K562 (cell line): Measurements from ENCODE around the gene ZNF112. TPM values are rescaled to one million over a fixed set of nuclear protein-coding genes. Genes with fewer than 3 reads are reported as not detected.

ENCODE experiments used
- ARID1B ChIP-seq: fragments of 450-650 bp; IDR thresholded peaks from 2 replicates; pipeline ENCODE4 v1.6.1; 2016; ENCODE audit warnings: antibody characterized with exemption, mild to moderate bottlenecking, inconsistent platforms
- BCL6 ChIP-seq: fragments of 250-450 bp; sonication (Bioruptor Pico); IDR thresholded peaks from 2 replicates; pipeline ENCODE4 v1.4.0; 2020
- CTBP1 ChIP-seq: fragments of 450-650 bp; IDR thresholded peaks from 2 replicates; pipeline ENCODE4 v1.6.1; 2016; ENCODE audit warnings: borderline replicate concordance
- ETS2 ChIP-seq: IDR thresholded peaks from 2 replicates; pipeline ENCODE4 v1.6.1; 2016; ENCODE audit warnings: borderline replicate concordance, missing genetic modification characterization, mild to moderate bottlenecking, moderate library complexity, missing compliant biosample characterization; ENCODE audit not compliant: poor library complexity, severe bottlenecking
- FOSL1 ChIP-seq: fragments of 200-800 bp; sonication (Bioruptor generic); conservative IDR thresholded peaks from 2 replicates; pipeline ENCODE4 v1.6.1; 2016; ENCODE audit warnings: missing genetic modification characterization, missing compliant biosample characterization
- FOXA1 ChIP-seq: fragments of 450-650 bp; IDR thresholded peaks from 2 replicates; pipeline ENCODE4 v1.6.1; 2016; ENCODE audit warnings: mild to moderate bottlenecking, borderline replicate concordance
- HLTF ChIP-seq: fragments of 450-650 bp; IDR thresholded peaks from 2 replicates; pipeline ENCODE4 v1.6.1; 2016
- HMGN3 ChIP-seq: IDR thresholded peaks from 2 replicates; pipeline ENCODE4 v1.6.1; 2011; ENCODE audit warnings: borderline replicate concordance, low read depth, mild to moderate bottlenecking, mixed read lengths, low read length; ENCODE audit not compliant: insufficient read length; ENCODE audit errors: extremely low read depth
- NFE2L1 ChIP-seq: fragments of 450-650 bp; IDR thresholded peaks from 2 replicates; pipeline ENCODE4 v1.6.1; 2016; ENCODE audit warnings: missing genetic modification characterization, low read depth, mild to moderate bottlenecking, missing compliant biosample characterization, moderate library complexity, borderline replicate concordance
- TCFL5 ChIP-seq: fragments of 250-450 bp; sonication (Bioruptor Pico); conservative IDR thresholded peaks from 2 replicates; pipeline ENCODE4 v1.6.1; 2021; ENCODE audit warnings: mild to moderate bottlenecking, moderate library complexity, matching md5 sums
- WHSC1 ChIP-seq: IDR thresholded peaks from one replicate; pipeline ENCODE4 v1.6.1; 2012; ENCODE audit warnings: low read length, control low read depth, inconsistent platforms
- ZBTB7A ChIP-seq: IDR thresholded peaks from 2 replicates; pipeline ENCODE4 v1.6.1; 2011; ENCODE audit warnings: low read depth, mild to moderate bottlenecking, low read length, moderate library complexity, borderline replicate concordance; ENCODE audit not compliant: control insufficient read depth
- ZFP1 ChIP-seq: fragments of 450-650 bp; formaldehyde crosslinking; IDR thresholded peaks from 2 replicates; pipeline ENCODE4 v1.4.0; 2020; ENCODE audit warnings: mild to moderate bottlenecking, mixed read lengths
- ZFP36 ChIP-seq: fragments of 150-350 bp; IDR thresholded peaks from 2 replicates; pipeline ENCODE4 v1.6.1; 2018; ENCODE audit warnings: low read length, low read depth; ENCODE audit not compliant: partially characterized antibody
- ZKSCAN1 ChIP-seq: fragments of 150-350 bp; IDR thresholded peaks from 2 replicates; pipeline ENCODE4 v1.6.1; 2016; ENCODE audit warnings: low read depth, low read length
- polyA plus RNA-seq, 8 experiments: library from polyadenylated mRNA; depleted of rRNA in 4 of 8; stranded (reverse) in 5 of 8; unstranded in 3 of 8; fragments of >200 nt; fragmentation: Nextera tagmentation in 2 of 8; fragmentation: Illumina TruSeq in 1 of 8; extraction: Ambion mirVana in 2 of 8; extraction: Trizol in 1 of 8; gene quantifications; 2 replicates each; pipeline versions ENCODE4 v1.2.1 to v1.2.3, GENCODE V29; 2011 to 2014; ENCODE audit warnings: inconsistent platforms in 1 of 8, missing spikeins in 1 of 8
- total RNA-seq, 7 experiments: library from RNA; depleted of rRNA in 6 of 7; stranded (reverse); fragments of >200 nt in 6 of 7; fragmentation: Illumina TruSeq in 2 of 7; extraction: Trizol in 2 of 7; gene quantifications; 2 replicates each; pipeline versions ENCODE4 v1.2.1 to v1.2.3, GENCODE V29; 2011 to 2021; ENCODE audit warnings: low replicate concordance in 1 of 7
- TF ChIP-seq, protein P1 (sequence below), 2 experiments: IDR thresholded peaks; 2 replicates each; pipeline ENCODE4 v1.6.1; 2011; ENCODE audit warnings: borderline replicate concordance in 1 of 2, control low read depth in 1 of 2, low read depth in 1 of 2, low read length in 1 of 2, mild to moderate bottlenecking in 1 of 2, mixed read lengths in 1 of 2, moderate library complexity in 1 of 2; ENCODE audit not compliant: insufficient read depth in 1 of 2, insufficient read length in 1 of 2, poor library complexity in 1 of 2, severe bottlenecking in 1 of 2; ENCODE audit errors: extremely low read depth in 1 of 2
- TF ChIP-seq, protein P2 (sequence below): IDR thresholded peaks from 2 replicates; pipeline ENCODE4 v1.6.1; 2011; ENCODE audit warnings: borderline replicate concordance, low read depth, mild to moderate bottlenecking, moderate library complexity, low read length; ENCODE audit not compliant: insufficient read depth, poor library complexity, severe bottlenecking
- TF ChIP-seq, protein P3 (sequence below): fragments of 450-650 bp; formaldehyde crosslinking; IDR thresholded peaks from 2 replicates; pipeline ENCODE4 v1.4.0; 2020; ENCODE audit warnings: mild to moderate bottlenecking, moderate library complexity
- TF ChIP-seq, protein P4 (sequence below): sonication (generic); formaldehyde crosslinking; IDR thresholded peaks from 2 replicates; pipeline ENCODE4 v1.8.0; 2022; ENCODE audit warnings: mild to moderate bottlenecking, missing genetic modification reagents
- TF ChIP-seq, protein P5 (sequence below): conservative IDR thresholded peaks from 2 replicates; pipeline ENCODE4 v1.6.1; 2011; ENCODE audit warnings: low read depth, mild to moderate bottlenecking, low read length; ENCODE audit not compliant: control insufficient read depth

Gene ZNF112
- total and polyA plus RNA-seq, 9 of the 15 experiments (the other 6 are each of a cell fraction or from before 2014, with no cell fraction given), result 0.21 to 1.3 (median 0.61) TPM

DNA sequence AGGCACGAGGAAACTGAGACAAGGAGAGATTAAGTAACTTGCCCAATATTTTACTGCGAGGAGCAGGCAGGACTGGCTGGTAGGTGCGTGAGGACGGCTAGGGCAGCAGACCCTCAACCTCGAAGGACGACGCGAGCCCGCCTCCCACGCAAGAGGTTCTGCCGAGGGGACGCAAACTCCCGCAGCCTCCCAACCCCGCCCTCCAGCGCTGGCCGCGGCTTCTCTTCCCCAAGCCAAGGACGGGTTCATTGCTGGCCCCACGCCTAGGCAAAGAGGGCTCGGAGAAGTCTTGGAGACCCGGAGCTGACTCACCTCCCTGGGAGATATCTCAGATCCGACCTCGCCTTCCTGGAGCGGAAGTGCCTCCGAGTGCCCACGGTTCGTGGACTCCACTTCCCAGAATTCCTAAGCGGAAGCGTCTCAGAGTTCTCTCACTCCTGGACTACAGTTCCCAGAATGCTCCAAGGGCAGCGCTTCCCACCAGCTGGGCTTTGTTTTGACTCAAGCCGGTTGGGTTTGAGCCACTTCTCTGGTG, 51.8 kb downstream of the ZNF112 start, which contains the start of gene ZNF235 (continued):
- TF ChIP-seq, protein P1, sequence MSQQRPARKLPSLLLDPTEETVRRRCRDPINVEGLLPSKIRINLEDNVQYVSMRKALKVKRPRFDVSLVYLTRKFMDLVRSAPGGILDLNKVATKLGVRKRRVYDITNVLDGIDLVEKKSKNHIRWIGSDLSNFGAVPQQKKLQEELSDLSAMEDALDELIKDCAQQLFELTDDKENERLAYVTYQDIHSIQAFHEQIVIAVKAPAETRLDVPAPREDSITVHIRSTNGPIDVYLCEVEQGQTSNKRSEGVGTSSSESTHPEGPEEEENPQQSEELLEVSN (IDR thresholded peaks at IDR 0.05; ENCODE audit: borderline replicate concordance in 1 of 2, extremely low read depth in 1 of 2, insufficient read depth in 1 of 2, insufficient read length in 1 of 2, low read depth in 1 of 2, low read length in 1 of 2, poor library complexity in 1 of 2, severe bottlenecking in 1 of 2), result peak in 1 of 2 experiments; percentile 10
- TF ChIP-seq WHSC1 (no peak), ZKSCAN1 (no peak), TCFL5 (CRISPR knock-in tag) (no peak), NFE2L1 (tag) (no peak), ZFP1 (no peak), CTBP1 (peak; percentile 57; the same call in 1 of the 2 replicates), FOSL1 (tag) (peak; percentile 95), BCL6 (CRISPR knock-in tag) (no peak), ETS2 (tag) (no peak), FOXA1 (no peak), ARID1B (peak; percentile 46), HLTF (no peak), ZFP36 (no peak), HMGN3 (peak; percentile 57), ZBTB7A (peak; percentile 58; the same call in 1 of the 2 replicates)
- TF ChIP-seq, protein P2, sequence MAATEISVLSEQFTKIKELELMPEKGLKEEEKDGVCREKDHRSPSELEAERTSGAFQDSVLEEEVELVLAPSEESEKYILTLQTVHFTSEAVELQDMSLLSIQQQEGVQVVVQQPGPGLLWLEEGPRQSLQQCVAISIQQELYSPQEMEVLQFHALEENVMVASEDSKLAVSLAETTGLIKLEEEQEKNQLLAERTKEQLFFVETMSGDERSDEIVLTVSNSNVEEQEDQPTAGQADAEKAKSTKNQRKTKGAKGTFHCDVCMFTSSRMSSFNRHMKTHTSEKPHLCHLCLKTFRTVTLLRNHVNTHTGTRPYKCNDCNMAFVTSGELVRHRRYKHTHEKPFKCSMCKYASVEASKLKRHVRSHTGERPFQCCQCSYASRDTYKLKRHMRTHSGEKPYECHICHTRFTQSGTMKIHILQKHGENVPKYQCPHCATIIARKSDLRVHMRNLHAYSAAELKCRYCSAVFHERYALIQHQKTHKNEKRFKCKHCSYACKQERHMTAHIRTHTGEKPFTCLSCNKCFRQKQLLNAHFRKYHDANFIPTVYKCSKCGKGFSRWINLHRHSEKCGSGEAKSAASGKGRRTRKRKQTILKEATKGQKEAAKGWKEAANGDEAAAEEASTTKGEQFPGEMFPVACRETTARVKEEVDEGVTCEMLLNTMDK, result no peak
- TF ChIP-seq, protein P3, sequence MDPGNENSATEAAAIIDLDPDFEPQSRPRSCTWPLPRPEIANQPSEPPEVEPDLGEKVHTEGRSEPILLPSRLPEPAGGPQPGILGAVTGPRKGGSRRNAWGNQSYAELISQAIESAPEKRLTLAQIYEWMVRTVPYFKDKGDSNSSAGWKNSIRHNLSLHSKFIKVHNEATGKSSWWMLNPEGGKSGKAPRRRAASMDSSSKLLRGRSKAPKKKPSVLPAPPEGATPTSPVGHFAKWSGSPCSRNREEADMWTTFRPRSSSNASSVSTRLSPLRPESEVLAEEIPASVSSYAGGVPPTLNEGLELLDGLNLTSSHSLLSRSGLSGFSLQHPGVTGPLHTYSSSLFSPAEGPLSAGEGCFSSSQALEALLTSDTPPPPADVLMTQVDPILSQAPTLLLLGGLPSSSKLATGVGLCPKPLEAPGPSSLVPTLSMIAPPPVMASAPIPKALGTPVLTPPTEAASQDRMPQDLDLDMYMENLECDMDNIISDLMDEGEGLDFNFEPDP (CRISPR knock-in tag), result no peak
- TF ChIP-seq, protein P4, sequence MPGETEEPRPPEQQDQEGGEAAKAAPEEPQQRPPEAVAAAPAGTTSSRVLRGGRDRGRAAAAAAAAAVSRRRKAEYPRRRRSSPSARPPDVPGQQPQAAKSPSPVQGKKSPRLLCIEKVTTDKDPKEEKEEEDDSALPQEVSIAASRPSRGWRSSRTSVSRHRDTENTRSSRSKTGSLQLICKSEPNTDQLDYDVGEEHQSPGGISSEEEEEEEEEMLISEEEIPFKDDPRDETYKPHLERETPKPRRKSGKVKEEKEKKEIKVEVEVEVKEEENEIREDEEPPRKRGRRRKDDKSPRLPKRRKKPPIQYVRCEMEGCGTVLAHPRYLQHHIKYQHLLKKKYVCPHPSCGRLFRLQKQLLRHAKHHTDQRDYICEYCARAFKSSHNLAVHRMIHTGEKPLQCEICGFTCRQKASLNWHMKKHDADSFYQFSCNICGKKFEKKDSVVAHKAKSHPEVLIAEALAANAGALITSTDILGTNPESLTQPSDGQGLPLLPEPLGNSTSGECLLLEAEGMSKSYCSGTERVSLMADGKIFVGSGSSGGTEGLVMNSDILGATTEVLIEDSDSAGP (CRISPR knock-in tag), result no peak
- TF ChIP-seq, protein P5, sequence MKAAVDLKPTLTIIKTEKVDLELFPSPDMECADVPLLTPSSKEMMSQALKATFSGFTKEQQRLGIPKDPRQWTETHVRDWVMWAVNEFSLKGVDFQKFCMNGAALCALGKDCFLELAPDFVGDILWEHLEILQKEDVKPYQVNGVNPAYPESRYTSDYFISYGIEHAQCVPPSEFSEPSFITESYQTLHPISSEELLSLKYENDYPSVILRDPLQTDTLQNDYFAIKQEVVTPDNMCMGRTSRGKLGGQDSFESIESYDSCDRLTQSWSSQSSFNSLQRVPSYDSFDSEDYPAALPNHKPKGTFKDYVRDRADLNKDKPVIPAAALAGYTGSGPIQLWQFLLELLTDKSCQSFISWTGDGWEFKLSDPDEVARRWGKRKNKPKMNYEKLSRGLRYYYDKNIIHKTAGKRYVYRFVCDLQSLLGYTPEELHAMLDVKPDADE, result peak; percentile 97
